Upper lobe of left lung (tissue), 4 donors: ENCODE data around the gene PHACTR1.

Source experiments
- POLR2A ChIP-seq, 4 donors: fragments of 450-650 bp; IDR thresholded peaks; one replicate each; pipeline ENCODE4 v1.5.1; 2016 to 2017; ENCODE audit warnings: antibody characterized with exemption in 4 of 4, mild to moderate bottlenecking in 2 of 4
- POLR2AphosphoS5 ChIP-seq, 2 donors: sonication (generic); formaldehyde crosslinking; IDR thresholded peaks; one replicate each; pipeline ENCODE4 v1.5.1; 2017; ENCODE audit warnings: antibody characterized with exemption in 2 of 2
- TF ChIP-seq, protein P1 (sequence below), 6 experiments: fragments of 450-650 bp in 4 of 6; fragments of 200-600 bp in 2 of 6; sonication (generic) in 2 of 6; IDR thresholded peaks; one replicate each; pipeline ENCODE4 v1.5.1; 2016 to 2019; ENCODE audit warnings: antibody characterized with exemption in 6 of 6

DNA sequence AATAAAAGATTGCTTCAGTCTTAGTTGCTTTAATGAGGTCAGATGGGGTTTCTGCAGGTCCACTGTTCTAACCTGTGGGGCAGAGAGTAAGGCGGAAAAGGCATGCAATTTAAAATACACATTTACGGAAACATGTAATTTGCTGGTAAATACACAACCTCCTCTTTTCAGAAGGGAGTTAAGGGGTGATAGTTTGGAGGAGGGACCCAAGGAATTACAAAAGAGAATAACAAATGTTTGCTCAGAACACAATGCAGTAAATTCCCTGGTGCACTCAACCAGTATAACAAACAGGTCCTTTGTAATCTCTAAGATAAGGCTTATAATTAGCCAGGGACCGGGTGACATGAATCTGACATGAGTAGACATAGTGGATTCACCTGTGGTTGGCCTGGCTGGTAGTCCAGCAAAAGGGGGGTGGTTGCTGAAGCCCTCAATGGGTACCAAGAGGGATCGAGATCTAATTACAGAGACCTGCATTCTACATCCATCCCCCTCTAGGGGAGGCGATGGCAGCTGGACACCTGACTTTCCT is 295.1 kb downstream of the PHACTR1 start:
- TF ChIP-seq, protein P1, sequence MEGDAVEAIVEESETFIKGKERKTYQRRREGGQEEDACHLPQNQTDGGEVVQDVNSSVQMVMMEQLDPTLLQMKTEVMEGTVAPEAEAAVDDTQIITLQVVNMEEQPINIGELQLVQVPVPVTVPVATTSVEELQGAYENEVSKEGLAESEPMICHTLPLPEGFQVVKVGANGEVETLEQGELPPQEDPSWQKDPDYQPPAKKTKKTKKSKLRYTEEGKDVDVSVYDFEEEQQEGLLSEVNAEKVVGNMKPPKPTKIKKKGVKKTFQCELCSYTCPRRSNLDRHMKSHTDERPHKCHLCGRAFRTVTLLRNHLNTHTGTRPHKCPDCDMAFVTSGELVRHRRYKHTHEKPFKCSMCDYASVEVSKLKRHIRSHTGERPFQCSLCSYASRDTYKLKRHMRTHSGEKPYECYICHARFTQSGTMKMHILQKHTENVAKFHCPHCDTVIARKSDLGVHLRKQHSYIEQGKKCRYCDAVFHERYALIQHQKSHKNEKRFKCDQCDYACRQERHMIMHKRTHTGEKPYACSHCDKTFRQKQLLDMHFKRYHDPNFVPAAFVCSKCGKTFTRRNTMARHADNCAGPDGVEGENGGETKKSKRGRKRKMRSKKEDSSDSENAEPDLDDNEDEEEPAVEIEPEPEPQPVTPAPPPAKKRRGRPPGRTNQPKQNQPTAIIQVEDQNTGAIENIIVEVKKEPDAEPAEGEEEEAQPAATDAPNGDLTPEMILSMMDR (IDR thresholded peaks at IDR 0.05) = no peak
- TF ChIP-seq POLR2AphosphoS5 (IDR thresholded peaks at IDR 0.05) = no peak
- TF ChIP-seq POLR2A (IDR thresholded peaks at IDR 0.05) = no peak
